Measurements from ENCODE around the gene VAT1L. TPM values are rescaled to one million over a fixed set of nuclear protein-coding genes. Genes with fewer than 3 reads are reported as not detected.

VAT1L gene
- total RNA-seq, 2 donors from 2014 or later = 0.53 to 4.1 TPM

- no peaks in the 10 kb centered on the region for H3K27me3 ChIP-seq (ENCODE audit: control insufficient read depth, insufficient read depth, low read length, poor library complexity, severe bottlenecking)
These were observed 34.7 kb downstream of the VAT1L start for GRCh38 chr16:77823067-77823466.

GRCh38 chr16:77825196-77825595 is 36.8 kb downstream of the VAT1L start:
- H3K4me3 ChIP-seq (ENCODE audit: low read length) = no peak overlapping the region
- Mint-ChIP-seq H3K4me1 (peaks cover 6% of the 10 kb centered on the region), H3K4me3 (no peak overlapping the region), H3K27ac (no peak overlapping the region), H3K36me3 (ENCODE audit: low read depth) (no peaks in the 10 kb centered on the region), H3K27me3 (ENCODE audit: insufficient read depth) (no peaks in the 10 kb centered on the region), H3K9me3 (no peaks in the 10 kb centered on the region)
- H3K9ac ChIP-seq (ENCODE audit: extremely low read depth, low read length, poor library complexity, severe bottlenecking) = no peak overlapping the region
- no peak for DNase-seq
- WGBS, 2 experiments (ENCODE audit: insufficient coverage in 1 of 2, insufficient read length in 1 of 2) = 94% methylated on average over 7 of the region's 7 CpGs
- H3K36me3 ChIP-seq (ENCODE audit: control insufficient read depth, insufficient read depth, low read length) = no peaks in the 10 kb centered on the region
- no peaks in the 10 kb centered on the region for H3K27me3 ChIP-seq (ENCODE audit: control insufficient read depth, insufficient read depth, low read length, poor library complexity, severe bottlenecking)
- no peak overlapping the region for H3K27ac ChIP-seq (ENCODE audit: low read depth, low read length)
- no peaks in the 10 kb centered on the region for H3K9me3 ChIP-seq (ENCODE audit: control insufficient read depth, low read length)
- peaks cover 5% of the 10 kb centered on the region for H3K4me1 ChIP-seq (ENCODE audit: control insufficient read depth, insufficient read depth, low read length)
- no peak for TF ChIP-seq CTCF (conservative IDR thresholded peaks at IDR 0.05)

More at GRCh38 chr16:77823067-77823466, 34.7 kb downstream of the VAT1L start:
- Mint-ChIP-seq H3K27ac (no peak overlapping the region), H3K27me3 (ENCODE audit: insufficient read depth) (no peaks in the 10 kb centered on the region), H3K4me3 (no peak overlapping the region), H3K9me3 (no peaks in the 10 kb centered on the region), H3K4me1 (peaks cover 6% of the 10 kb centered on the region), H3K36me3 (ENCODE audit: low read depth) (no peaks in the 10 kb centered on the region)
- H3K9ac ChIP-seq (ENCODE audit: extremely low read depth, low read length, poor library complexity, severe bottlenecking) = no peak overlapping the region
- H3K9me3 ChIP-seq (ENCODE audit: control insufficient read depth, low read length) = no peaks in the 10 kb centered on the region
- TF ChIP-seq CTCF (conservative IDR thresholded peaks at IDR 0.05) = no peak
- no peak for DNase-seq
- peaks cover 5% of the 10 kb centered on the region for H3K4me1 ChIP-seq (ENCODE audit: control insufficient read depth, insufficient read depth, low read length)
- H3K4me3 ChIP-seq (ENCODE audit: low read length) = no peak overlapping the region
- WGBS, 2 experiments (ENCODE audit: insufficient coverage in 1 of 2, insufficient read length in 1 of 2) = 86 to 98% methylated on average over 4 of the region's 4 CpGs
- H3K36me3 ChIP-seq (ENCODE audit: control insufficient read depth, insufficient read depth, low read length) = no peaks in the 10 kb centered on the region
- no peak overlapping the region for H3K27ac ChIP-seq (ENCODE audit: low read depth, low read length)

GRCh38 chr16:77827032-77827431 is 38.7 kb downstream of the VAT1L start:
- Histone ChIP-seq H3K36me3 (ENCODE audit: control insufficient read depth, insufficient read depth, low read length) (no peaks in the 10 kb centered on the region), H3K9ac (ENCODE audit: extremely low read depth, low read length, poor library complexity, severe bottlenecking) (no peak overlapping the region), H3K27me3 (ENCODE audit: control insufficient read depth, insufficient read depth, low read length, poor library complexity, severe bottlenecking) (no peaks in the 10 kb centered on the region), H3K9me3 (ENCODE audit: control insufficient read depth, low read length) (no peaks in the 10 kb centered on the region), H3K4me1 (ENCODE audit: control insufficient read depth, insufficient read depth, low read length) (peaks cover 5% of the 10 kb centered on the region), H3K4me3 (ENCODE audit: low read length) (no peak overlapping the region), H3K27ac (ENCODE audit: low read depth, low read length) (no peak overlapping the region)
- WGBS, 2 experiments (ENCODE audit: insufficient coverage in 1 of 2, insufficient read length in 1 of 2) = 93 to 98% methylated on average over 2 to 3 of the region's 3 CpGs
- no peaks in the 10 kb centered on the region for H3K36me3 Mint-ChIP-seq (ENCODE audit: low read depth)
- no peak overlapping the region for H3K27ac Mint-ChIP-seq
- H3K4me3 Mint-ChIP-seq = no peak overlapping the region
- no peaks in the 10 kb centered on the region for H3K27me3 Mint-ChIP-seq (ENCODE audit: insufficient read depth)
- peaks cover 6% of the 10 kb centered on the region for H3K4me1 Mint-ChIP-seq
- H3K9me3 Mint-ChIP-seq = no peaks in the 10 kb centered on the region
- no peak for DNase-seq
- no peak for TF ChIP-seq CTCF (conservative IDR thresholded peaks at IDR 0.05)

All from endodermal cell (in vitro differentiated cells).